H9 (cell line): Measurements from ENCODE around the gene LRPAP1. TPM values are rescaled to one million over a fixed set of nuclear protein-coding genes. Genes with fewer than 3 reads are reported as not detected.

Experiments used
- DNase-seq: peaks from one replicate; pipeline ENCODE4 v3.0.0-alpha.2; 2017
- H2AFZ ChIP-seq: one replicate; pipeline ENCODE4 v1.6.1; 2013; ENCODE audit warnings: mild to moderate bottlenecking, low read length, control low read depth, moderate library complexity
- H2AK5ac ChIP-seq: 2 replicates; pipeline ENCODE4 v1.6.1; 2013; ENCODE audit warnings: low read length, control low read depth, mixed read lengths; ENCODE audit not compliant: insufficient read length
- H2BK120ac ChIP-seq: one replicate; pipeline ENCODE4 v1.6.1; 2013; ENCODE audit warnings: low read depth, mild to moderate bottlenecking, low read length, control low read depth, inconsistent platforms; ENCODE audit not compliant: poor library complexity, severe bottlenecking
- H2BK12ac ChIP-seq: 2 replicates; pipeline ENCODE4 v1.6.1; 2013; ENCODE audit warnings: low read length, control low read depth, mixed read lengths, low read depth; ENCODE audit not compliant: insufficient read length
- H2BK15ac ChIP-seq: 2 replicates; pipeline ENCODE4 v1.6.1; 2013; ENCODE audit warnings: low read depth, low read length, control low read depth
- H2BK20ac ChIP-seq: one replicate; pipeline ENCODE4 v1.6.1; 2013; ENCODE audit warnings: low read depth, mild to moderate bottlenecking, low read length, control low read depth, inconsistent platforms; ENCODE audit not compliant: poor library complexity, severe bottlenecking
- H2BK5ac ChIP-seq: 2 replicates; pipeline ENCODE4 v1.6.1; 2013; ENCODE audit warnings: low read length, control low read depth, mixed read lengths; ENCODE audit not compliant: insufficient read length
- H3K14ac ChIP-seq: 2 replicates; pipeline ENCODE4 v1.6.1; 2013; ENCODE audit warnings: low read length, control low read depth; ENCODE audit not compliant: insufficient read depth
- H3K18ac ChIP-seq: 2 replicates; pipeline ENCODE4 v1.6.1; 2013; ENCODE audit warnings: low read depth, mild to moderate bottlenecking, mixed read lengths, low read length, control low read depth; ENCODE audit not compliant: insufficient read length
- H3K23ac ChIP-seq: 2 replicates; pipeline ENCODE4 v1.6.1; 2013; ENCODE audit warnings: low read length, control low read depth, mixed read lengths, low read depth; ENCODE audit not compliant: insufficient read length
- H3K23me2 ChIP-seq: 2 replicates; pipeline ENCODE4 v1.6.1; 2013; ENCODE audit warnings: low read depth, mild to moderate bottlenecking, mixed read lengths, low read length, control low read depth; ENCODE audit not compliant: insufficient read length, poor library complexity, severe bottlenecking
- H3K27ac ChIP-seq: 2 replicates; pipeline ENCODE4 v1.5.1; 2013; ENCODE audit warnings: low read length, control low read depth, mixed read lengths, low read depth; ENCODE audit not compliant: insufficient read length
- H3K27me3 ChIP-seq: 2 replicates; pipeline ENCODE4 v1.6.1; 2013; ENCODE audit warnings: low read length, control low read depth, inconsistent platforms; ENCODE audit not compliant: insufficient read depth
- H3K4ac ChIP-seq: 2 replicates; pipeline ENCODE4 v1.6.1; 2013; ENCODE audit warnings: low read depth, mild to moderate bottlenecking, control low read depth, inconsistent platforms, low read length, moderate library complexity
- H3K4me1 ChIP-seq: 2 replicates; pipeline ENCODE4 v1.6.1; 2013; ENCODE audit warnings: low read length, control low read depth, inconsistent platforms; ENCODE audit not compliant: insufficient read depth
- H3K4me2 ChIP-seq: 2 replicates; pipeline ENCODE4 v1.6.1; 2013; ENCODE audit warnings: low read length, control low read depth, mixed read lengths; ENCODE audit not compliant: insufficient read length, insufficient read depth
- H3K56ac ChIP-seq: 2 replicates; pipeline ENCODE4 v1.6.1; 2013; ENCODE audit warnings: low read depth, mild to moderate bottlenecking, mixed read lengths, low read length, control low read depth; ENCODE audit not compliant: insufficient read length
- H3K79me1 ChIP-seq: 2 replicates; pipeline ENCODE4 v1.6.1; 2013; ENCODE audit warnings: low read depth, mild to moderate bottlenecking, moderate library complexity, low read length, control low read depth, inconsistent platforms; ENCODE audit not compliant: insufficient read depth, poor library complexity, severe bottlenecking
- H3K79me2 ChIP-seq: 2 replicates; pipeline ENCODE4 v1.6.1; 2013; ENCODE audit warnings: low read length, control low read depth, inconsistent platforms; ENCODE audit not compliant: insufficient read depth
- H3K9ac ChIP-seq: 2 replicates; pipeline ENCODE4 v1.6.1; 2013; ENCODE audit warnings: low read length, control low read depth, mixed read lengths; ENCODE audit not compliant: insufficient read length; ENCODE audit errors: extremely low read depth
- H3K9me3 ChIP-seq: one replicate; pipeline ENCODE4 v1.6.1; 2013; ENCODE audit warnings: low read depth, low read length, inconsistent platforms; ENCODE audit not compliant: control insufficient read depth
- H3T11ph ChIP-seq: one replicate; pipeline ENCODE4 v1.6.1; 2013; ENCODE audit warnings: mild to moderate bottlenecking, low read length, control low read depth, inconsistent platforms
- H4K20me1 ChIP-seq: one replicate; pipeline ENCODE4 v1.6.1; 2013; ENCODE audit not compliant: control insufficient read depth, insufficient read length, insufficient read depth
- H4K5ac ChIP-seq: 2 replicates; pipeline ENCODE4 v1.6.1; 2013; ENCODE audit warnings: low read depth, mild to moderate bottlenecking, mixed read lengths, low read length, control low read depth; ENCODE audit not compliant: insufficient read length
- H4K8ac ChIP-seq: replicated peaks from 2 replicates; pipeline ENCODE4 v1.6.1; 2013; ENCODE audit warnings: low read length, control low read depth, mixed read lengths, low read depth; ENCODE audit not compliant: insufficient read length
- H4K91ac ChIP-seq: 2 replicates; pipeline ENCODE4 v1.6.1; 2013; ENCODE audit warnings: low read depth, mild to moderate bottlenecking, moderate library complexity, mixed read lengths, low read length, control low read depth; ENCODE audit not compliant: insufficient read length
- H3K27ac Mint-ChIP-seq, 3 experiments: 2 replicates in 2 of 3; 3 replicates in 1 of 3; pipeline ENCODE4 v1.8.0; 2020 to 2021; ENCODE audit warnings: mixed read lengths in 3 of 3, mild to moderate bottlenecking in 1 of 3, moderate library complexity in 1 of 3
- H3K27me3 Mint-ChIP-seq: 2 replicates; pipeline ENCODE4 v1.8.0; 2021; ENCODE audit warnings: low read depth, mild to moderate bottlenecking, moderate library complexity, mixed read lengths
- H3K36me3 Mint-ChIP-seq, 3 experiments: 2 replicates in 2 of 3; 3 replicates in 1 of 3; pipeline ENCODE4 v1.8.0; 2020 to 2021; ENCODE audit warnings: low read depth in 3 of 3, mixed read lengths in 3 of 3; ENCODE audit not compliant: insufficient read depth in 1 of 3
- H3K4me1 Mint-ChIP-seq, 2 experiments: 2 replicates each; pipeline ENCODE4 v1.8.0; 2020; ENCODE audit warnings: mixed read lengths in 2 of 2
- H3K4me3 Mint-ChIP-seq, 2 experiments: 2 replicates in 1 of 2; 3 replicates in 1 of 2; pipeline ENCODE4 v1.8.0; 2020 to 2021; ENCODE audit warnings: mild to moderate bottlenecking in 2 of 2, mixed read lengths in 2 of 2, moderate library complexity in 1 of 2
- H3K9me3 Mint-ChIP-seq, 2 experiments: 2 replicates in 1 of 2; 3 replicates in 1 of 2; pipeline ENCODE4 v1.8.0; 2020; ENCODE audit warnings: mild to moderate bottlenecking in 2 of 2, mixed read lengths in 2 of 2, moderate library complexity in 1 of 2
- WGBS: extraction: QIAGEN DNeasy Blood & Tissue Kit; methylation state at CpG from one replicate; pipeline ENCODE4 v1.1.7; 2013; ENCODE audit warnings: missing lambda C conversion rate, low lambda C conversion rate, mixed read lengths; ENCODE audit not compliant: insufficient read length; ENCODE audit errors: extremely low coverage; 5-methylcytosine and 5-hydroxymethylcytosine counted together
- total RNA-seq: library from RNA; stranded (reverse); gene quantifications from 2 replicates; pipeline ENCODE4 v1.2.1, GENCODE V29; 2021
- TF ChIP-seq, protein P1 (sequence below): fragments of 200-600 bp; sonication (generic); conservative IDR thresholded peaks from 3 replicates; pipeline ENCODE4 v1.8.0; 2021; ENCODE audit warnings: antibody characterized with exemption, mild to moderate bottlenecking

Gene LRPAP1
- total RNA-seq, 1 experiment from 2014 or later: 85.9 TPM

DNA sequence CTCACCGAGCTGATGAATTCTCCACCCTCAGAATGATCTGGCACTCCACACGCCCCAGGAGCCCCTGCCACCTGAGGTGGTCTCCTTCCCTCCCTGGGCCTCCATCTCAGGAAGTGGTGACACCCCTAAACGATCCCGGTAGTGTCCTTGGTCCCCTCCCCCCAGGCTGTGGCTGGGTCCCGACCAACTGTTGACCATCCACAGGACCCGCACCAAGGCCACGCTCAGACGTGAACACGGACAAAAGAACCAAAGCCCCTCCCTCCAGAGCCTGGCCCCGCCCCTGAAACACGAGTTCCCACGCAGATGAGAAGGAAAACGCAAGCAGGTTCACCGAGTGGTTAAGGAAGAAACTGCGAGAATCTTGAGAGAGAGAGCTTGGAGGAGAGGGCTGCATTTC lies 16.6 kb downstream of the LRPAP1 start:
- peak overlapping the region in 2 of 3 experiments; percentile 85 to 86; a peak in 5 of 7 replicates for H3K27ac Mint-ChIP-seq
- Histone ChIP-seq H3K4me2 (no peak overlapping the region), H3K79me2 (no peaks in the 10 kb centered on the region), H2BK12ac (no peak overlapping the region), H3K9ac (no peak overlapping the region), H3K23me2 (no peaks in the 10 kb centered on the region), H3K56ac (no peak overlapping the region), H3K79me1 (no peaks in the 10 kb centered on the region), H3K4ac (no peak overlapping the region), H4K5ac (no peak overlapping the region), H3K27me3 (no peaks in the 10 kb centered on the region), H2AK5ac (no peak overlapping the region), H3K18ac (no peak overlapping the region), H2BK5ac (no peak overlapping the region), H3K27ac (no peak overlapping the region), H3T11ph (no peak overlapping the region), H2BK20ac (no peak overlapping the region), H3K14ac (no peak overlapping the region), H3K23ac (no peak overlapping the region), H3K9me3 (no peaks in the 10 kb centered on the region), H3K4me1 (no peaks in the 10 kb centered on the region; the same call in 1 of the 2 replicates), H2BK15ac (no peak overlapping the region), H4K91ac (no peak overlapping the region), H2AFZ (no peak overlapping the region), H4K8ac (no peak overlapping the region), H4K20me1 (no peaks in the 10 kb centered on the region), H2BK120ac (no peak overlapping the region)
- TF ChIP-seq, protein P1, sequence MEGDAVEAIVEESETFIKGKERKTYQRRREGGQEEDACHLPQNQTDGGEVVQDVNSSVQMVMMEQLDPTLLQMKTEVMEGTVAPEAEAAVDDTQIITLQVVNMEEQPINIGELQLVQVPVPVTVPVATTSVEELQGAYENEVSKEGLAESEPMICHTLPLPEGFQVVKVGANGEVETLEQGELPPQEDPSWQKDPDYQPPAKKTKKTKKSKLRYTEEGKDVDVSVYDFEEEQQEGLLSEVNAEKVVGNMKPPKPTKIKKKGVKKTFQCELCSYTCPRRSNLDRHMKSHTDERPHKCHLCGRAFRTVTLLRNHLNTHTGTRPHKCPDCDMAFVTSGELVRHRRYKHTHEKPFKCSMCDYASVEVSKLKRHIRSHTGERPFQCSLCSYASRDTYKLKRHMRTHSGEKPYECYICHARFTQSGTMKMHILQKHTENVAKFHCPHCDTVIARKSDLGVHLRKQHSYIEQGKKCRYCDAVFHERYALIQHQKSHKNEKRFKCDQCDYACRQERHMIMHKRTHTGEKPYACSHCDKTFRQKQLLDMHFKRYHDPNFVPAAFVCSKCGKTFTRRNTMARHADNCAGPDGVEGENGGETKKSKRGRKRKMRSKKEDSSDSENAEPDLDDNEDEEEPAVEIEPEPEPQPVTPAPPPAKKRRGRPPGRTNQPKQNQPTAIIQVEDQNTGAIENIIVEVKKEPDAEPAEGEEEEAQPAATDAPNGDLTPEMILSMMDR: no peak
- peaks cover 3 to 7% of the 10 kb centered on the region in 2 experiments for H3K4me1 Mint-ChIP-seq
- no peak for DNase-seq
- peaks cover 55 to 84% (median 79%) of the 10 kb centered on the region in 3 experiments for H3K36me3 Mint-ChIP-seq
- no CpG with 5 or more reads among the region's 15 CpGs for WGBS
- H3K27me3 Mint-ChIP-seq: no peaks in the 10 kb centered on the region; the same call in 1 of the 2 replicates
- no peaks in the 10 kb centered on the region; a peak in 1 of 5 replicates for H3K9me3 Mint-ChIP-seq
- peak overlapping the region in 1 of 2 experiments; percentile 20; a peak in 1 of 5 replicates for H3K4me3 Mint-ChIP-seq
